Peyer's patch (tissue), 4 donors: ENCODE measurements around the gene EHF. TPM values are rescaled to one million over a fixed set of nuclear protein-coding genes. Genes with fewer than 3 reads are reported as not detected.

Source experiments
- DNase-seq, 3 donors: peaks; one replicate each; pipeline ENCODE4 v3.0.0-alpha.2; 2017 to 2019
- H3K27ac ChIP-seq, 4 donors: fragments of 200-600 bp; sonication (generic); one replicate each; pipeline ENCODE4 v1.5.1; 2016 to 2019
- H3K27me3 ChIP-seq, 2 donors: fragments of 200-600 bp; sonication (generic); one replicate each; pipeline ENCODE4 v1.5.1; 2019
- H3K36me3 ChIP-seq, 3 donors: fragments of 200-600 bp; sonication (generic); one replicate each; pipeline ENCODE4 v1.5.1; 2016 to 2019
- H3K4me1 ChIP-seq, 4 donors: fragments of 200-600 bp; sonication (generic); one replicate each; pipeline ENCODE4 v1.5.1; 2016 to 2019
- H3K4me3 ChIP-seq, 4 donors: fragments of 200-600 bp; sonication (generic); 1 replicate in 3 of 4; 2 replicates in 1 of 4; pipeline ENCODE4 v1.5.1; 2016 to 2019; ENCODE audit warnings: mild to moderate bottlenecking in 1 of 4
- H3K9me3 ChIP-seq, 4 donors: fragments of 200-600 bp; sonication (generic); one replicate each; pipeline ENCODE4 v1.5.1; 2016 to 2019; ENCODE audit warnings: mild to moderate bottlenecking in 1 of 4
- CTCF ChIP-seq, 6 experiments: fragments of 450-650 bp in 4 of 6; fragments of 200-600 bp in 2 of 6; sonication (generic) in 1 of 6; IDR thresholded peaks; one replicate each; pipeline ENCODE4 v1.5.1; 2017 to 2019; ENCODE audit warnings: antibody characterized with exemption in 6 of 6, mild to moderate bottlenecking in 3 of 6, moderate library complexity in 1 of 6
- POLR2A ChIP-seq, 2 donors: fragments of 450-650 bp; IDR thresholded peaks; one replicate each; pipeline ENCODE4 v1.5.1; 2017; ENCODE audit warnings: antibody characterized with exemption in 2 of 2, mild to moderate bottlenecking in 2 of 2, moderate library complexity in 2 of 2
- total RNA-seq, 4 donors: library from RNA; depleted of rRNA; stranded (reverse); fragments of >200 nt; gene quantifications; one replicate each; pipeline ENCODE4 v1.1.0, GENCODE V29; 2016

The EHF gene
- total RNA-seq, 4 donors from 2014 or later = 75.9 to 143 (median 106) TPM

- H3K9me3 ChIP-seq = no peaks in the 10 kb centered on the region
- DNase-seq = no peak
- H3K27me3 ChIP-seq = no peaks in the 10 kb centered on the region
- no peak for TF ChIP-seq CTCF (IDR thresholded peaks at IDR 0.05)
- TF ChIP-seq POLR2A (IDR thresholded peaks at IDR 0.05) = no peak
- H3K4me3 ChIP-seq = no peak overlapping the region
- peaks cover 0 to 13% (median under 1%) of the 10 kb centered on the region in 4 donors for H3K4me1 ChIP-seq
- peaks cover 0 to 28% (median 0%) of the 10 kb centered on the region in 3 donors for H3K36me3 ChIP-seq
- H3K27ac ChIP-seq = no peak overlapping the region
These were observed 37.5 kb downstream of the EHF start for GRCh38 chr11:34658071-34659015.

- H3K27me3 ChIP-seq = no peaks in the 10 kb centered on the region
- peaks cover 0 to 28% (median 0%) of the 10 kb centered on the region in 3 donors for H3K36me3 ChIP-seq
- H3K27ac ChIP-seq = no peak overlapping the region
- peaks cover 0 to 5% (median 0%) of the 10 kb centered on the region in 4 donors for H3K4me1 ChIP-seq
- TF ChIP-seq CTCF (IDR thresholded peaks at IDR 0.05) (no peak), POLR2A (IDR thresholded peaks at IDR 0.05) (no peak)
- no peak for DNase-seq
- H3K4me3 ChIP-seq = no peak overlapping the region
- H3K9me3 ChIP-seq = no peaks in the 10 kb centered on the region
These were observed 38.3 kb downstream of the EHF start for GRCh38 chr11:34659096-34659733.

- Histone ChIP-seq H3K27ac (no peak overlapping the region), H3K9me3 (no peaks in the 10 kb centered on the region), H3K36me3 (no peaks in the 10 kb centered on the region), H3K4me1 (no peaks in the 10 kb centered on the region), H3K27me3 (no peaks in the 10 kb centered on the region), H3K4me3 (no peak overlapping the region)
- DNase-seq = no peak
- TF ChIP-seq CTCF (IDR thresholded peaks at IDR 0.05) (no peak), POLR2A (IDR thresholded peaks at IDR 0.05) (no peak)
These were observed 44.4 kb downstream of the EHF start for GRCh38 chr11:34665077-34665835.

- no peak overlapping the region for H3K27ac ChIP-seq
- H3K4me3 ChIP-seq = no peak overlapping the region
- H3K36me3 ChIP-seq = no peaks in the 10 kb centered on the region
- no peak for TF ChIP-seq POLR2A (IDR thresholded peaks at IDR 0.05)
- no peaks in the 10 kb centered on the region for H3K4me1 ChIP-seq
- H3K27me3 ChIP-seq = no peaks in the 10 kb centered on the region
- no peaks in the 10 kb centered on the region for H3K9me3 ChIP-seq
- DNase-seq = no peak
These were observed 47.1 kb downstream of the EHF start for GRCh38 chr11:34667810-34668582.

GRCh38 chr11:34668583-34669053, 47.7 kb downstream of the EHF start:
- H3K9me3 ChIP-seq = no peaks in the 10 kb centered on the region
- H3K27ac ChIP-seq = no peak overlapping the region
- no peaks in the 10 kb centered on the region for H3K36me3 ChIP-seq
- TF ChIP-seq CTCF (IDR thresholded peaks at IDR 0.05) (no peak), POLR2A (IDR thresholded peaks at IDR 0.05) (no peak)
- H3K4me1 ChIP-seq = no peaks in the 10 kb centered on the region
- no peaks in the 10 kb centered on the region for H3K27me3 ChIP-seq
- H3K4me3 ChIP-seq = no peak overlapping the region
- no peak for DNase-seq
